WI38 (cell line): Measurements from ENCODE around the gene WRNIP1.

Experiments
- H3K4me3 ChIP-seq: 2 replicates; pipeline ENCODE4 v1.5.1; 2011; ENCODE audit warnings: low read depth, mild to moderate bottlenecking, control low read depth, low read length
- CTCF ChIP-seq: IDR thresholded peaks from 2 replicates; pipeline ENCODE4 v1.5.1; 2012; ENCODE audit warnings: low read depth, mild to moderate bottlenecking, control low read depth, low read length

The WRNIP1 gene

DNA sequence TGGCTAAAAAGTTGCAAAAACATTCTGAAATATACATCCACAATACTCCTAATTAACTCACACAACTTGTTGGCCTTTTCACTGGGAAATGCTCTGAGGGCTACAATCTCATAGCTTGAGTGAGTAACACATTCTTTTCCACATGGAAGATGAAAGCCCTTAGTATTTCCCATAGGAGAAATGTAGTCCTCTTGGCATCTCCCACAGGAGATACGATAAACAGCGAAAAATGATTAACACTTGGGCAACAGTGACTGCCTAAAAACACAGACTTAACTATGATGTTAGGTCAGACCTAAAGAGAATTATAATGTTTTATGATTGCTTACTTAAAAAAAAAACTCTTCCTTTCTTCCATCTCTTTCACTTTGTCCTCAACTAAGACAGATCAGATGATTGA lies 23.4 kb upstream of the WRNIP1 start:
- TF ChIP-seq CTCF: no peak
- H3K4me3 ChIP-seq: no peak overlapping the region

GRCh38 chr6:2743280-2744208 lies 21.6 kb upstream of the WRNIP1 start:
- no peak for TF ChIP-seq CTCF
- no peak overlapping the region for H3K4me3 ChIP-seq

- no peak overlapping the region for H3K4me3 ChIP-seq
- no peak for TF ChIP-seq CTCF
Observed at GRCh38 chr6:2744209-2744771, 20.9 kb upstream of the WRNIP1 start.

- TF ChIP-seq CTCF: no peak
- no peak overlapping the region for H3K4me3 ChIP-seq
Observed at GRCh38 chr6:2744778-2745177, 20.4 kb upstream of the WRNIP1 start.

DNA sequence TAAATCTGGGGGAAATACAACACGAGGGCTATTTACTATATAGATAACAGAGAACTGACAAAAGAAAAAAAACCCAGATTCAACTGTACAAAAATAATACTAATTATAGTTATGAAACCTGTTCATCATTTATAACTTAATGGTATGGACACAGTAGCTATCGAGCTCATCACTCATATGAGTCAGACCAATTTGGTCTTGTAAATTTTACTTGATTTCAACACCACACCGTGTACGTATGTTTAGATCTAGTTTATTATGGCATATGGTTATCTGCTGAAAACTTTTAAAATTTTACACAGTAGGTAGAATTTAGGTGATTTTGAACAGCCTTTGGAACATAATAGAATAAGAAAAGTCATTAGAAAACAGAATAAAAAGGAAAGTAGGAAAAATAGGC lies 19.9 kb upstream of the WRNIP1 start:
- H3K4me3 ChIP-seq: no peak overlapping the region
- TF ChIP-seq CTCF: no peak

DNA sequence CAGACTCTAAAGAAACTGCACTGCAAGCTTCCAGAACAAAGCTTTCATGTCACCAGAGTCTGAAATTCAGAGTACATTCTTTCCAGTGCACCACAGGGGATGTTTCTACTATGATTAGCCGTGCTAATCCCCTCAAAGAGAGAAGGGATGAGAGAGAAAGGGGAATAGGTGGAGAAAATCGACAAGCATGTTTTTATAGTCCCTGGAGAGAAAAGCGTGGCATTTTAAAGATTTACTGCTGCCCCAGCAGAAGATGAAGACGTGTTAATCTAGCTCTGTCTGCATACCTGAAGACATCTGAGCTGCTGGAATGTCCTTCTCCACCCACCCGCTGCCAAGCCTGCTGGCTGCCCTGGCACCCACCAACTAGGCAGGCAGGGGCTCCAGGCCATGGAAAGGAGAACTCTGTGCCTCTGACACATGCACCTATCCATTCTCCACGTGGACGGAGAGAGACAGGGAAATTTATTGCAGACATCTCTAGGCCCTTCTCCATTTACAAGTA lies 18.6 kb upstream of the WRNIP1 start:
- H3K4me3 ChIP-seq: no peak overlapping the region
- TF ChIP-seq CTCF: no peak

DNA sequence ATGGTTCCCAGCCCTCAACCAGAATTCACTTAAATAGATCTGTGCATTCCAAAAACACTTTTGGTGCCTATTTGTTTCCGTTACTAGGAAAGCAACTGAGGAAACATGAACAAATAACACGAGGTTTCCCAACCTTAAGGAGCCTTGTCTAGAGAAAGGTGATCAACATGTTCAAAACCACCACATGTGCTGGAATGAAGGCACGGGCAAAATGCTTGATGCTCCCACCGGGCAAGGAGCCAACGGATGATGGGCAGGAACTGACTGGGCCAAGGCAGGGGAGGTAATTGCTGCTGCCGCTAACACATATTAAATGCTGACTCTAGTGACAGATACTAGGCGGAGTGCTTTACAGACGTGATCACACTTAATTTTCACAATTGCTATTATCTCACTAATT lies 17.0 kb upstream of the WRNIP1 start:
- no peak for TF ChIP-seq CTCF
- no peak overlapping the region for H3K4me3 ChIP-seq
